AG09309 (cell line): Measurements from ENCODE around the gene MAN1B1.
A peak's percentile ranks its signal among the peaks of the same experiment; 100 is the strongest.

Experiments
- DNase-seq: peaks from one replicate; pipeline ENCODE4 v3.0.0-alpha.2; 2010; ENCODE audit warnings: low read depth
- H3K4me3 ChIP-seq: 2 replicates; pipeline ENCODE4 v1.5.1; 2011; ENCODE audit warnings: mild to moderate bottlenecking, low read depth, low read length, moderate library complexity; ENCODE audit not compliant: control insufficient read depth
- CTCF ChIP-seq: IDR thresholded peaks from 2 replicates; pipeline ENCODE4 v1.5.1; 2011; ENCODE audit warnings: mild to moderate bottlenecking, low read depth, low read length, inconsistent platforms; ENCODE audit not compliant: insufficient read depth, control insufficient read depth; ENCODE audit errors: missing control alignments

The MAN1B1 gene

GRCh38 chr9:137086531-137087408, at the start of gene MAN1B1:
Gene MAN1B1, plus strand, starts transcription at chr9:137086985. Its CDS starts 15 bp downstream, at chr9:137087000.
- no peak for TF ChIP-seq CTCF
- peak within 1 kb of the TSS; percentile 66 for H3K4me3 ChIP-seq
- DNase-seq: peak; percentile 92

GRCh38 chr9:137037035-137037434, 49.8 kb upstream of the MAN1B1 start:
- TF ChIP-seq CTCF: no peak
- no peak overlapping the region for H3K4me3 ChIP-seq

GRCh38 chr9:137037483-137037882, 49.3 kb upstream of the MAN1B1 start:
- no peak for DNase-seq
- no peak overlapping the region for H3K4me3 ChIP-seq
- TF ChIP-seq CTCF: no peak

More at GRCh38 chr9:137037035-137037434, 49.8 kb upstream of the MAN1B1 start:
- DNase-seq: no peak

GRCh38 chr9:137038916-137039315, 47.9 kb upstream of the MAN1B1 start:
- no peak for TF ChIP-seq CTCF
- no peak for DNase-seq
- H3K4me3 ChIP-seq: no peak overlapping the region

- TF ChIP-seq CTCF: no peak
- H3K4me3 ChIP-seq: no peak overlapping the region
- DNase-seq: no peak
Measured at GRCh38 chr9:137039611-137040366, 47.0 kb upstream of the MAN1B1 start.

- H3K4me3 ChIP-seq: no peak overlapping the region
- no peak for TF ChIP-seq CTCF
- no peak for DNase-seq
Measured at GRCh38 chr9:137040568-137040967, 46.2 kb upstream of the MAN1B1 start.
